ENCODE results near the gene ARGLU1.

The ARGLU1 gene

DNA sequence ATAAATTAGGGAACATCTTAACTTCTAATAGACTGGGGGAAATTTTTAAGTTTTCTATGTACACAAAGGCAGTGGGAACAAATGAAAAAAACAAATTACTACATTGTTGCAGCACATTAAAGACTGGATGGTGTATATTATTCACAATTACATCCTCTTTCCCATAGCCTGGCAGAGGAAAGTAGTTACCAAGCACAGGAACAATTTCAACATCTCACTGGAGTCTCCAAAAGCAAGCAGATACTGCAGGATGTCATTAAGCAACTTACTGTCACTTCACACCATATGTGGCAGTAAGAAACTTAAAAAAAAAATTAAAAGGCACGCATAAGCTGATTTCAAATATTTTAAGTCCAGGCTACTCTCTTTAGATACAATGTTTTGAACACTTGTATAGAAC, 26.1 kb downstream of the ARGLU1 start:
- no peak overlapping the region for H3K4me3 Mint-ChIP-seq
- no peaks in the 10 kb centered on the region for H3K9me3 Mint-ChIP-seq
- H3K27ac Mint-ChIP-seq = no peak overlapping the region
- no peaks in the 10 kb centered on the region for H3K4me1 Mint-ChIP-seq (ENCODE audit: low read depth)
- H3K36me3 Mint-ChIP-seq (ENCODE audit: low read depth) = peaks cover 11% of the 10 kb centered on the region
- peaks cover 1% of the 10 kb centered on the region for H3K27me3 Mint-ChIP-seq (ENCODE audit: low read depth)

GRCh38 chr13:106540613-106541012, 27.3 kb downstream of the ARGLU1 start:
- Mint-ChIP-seq H3K27me3 (ENCODE audit: low read depth) (peaks cover 8% of the 10 kb centered on the region), H3K4me3 (no peak overlapping the region), H3K9me3 (no peaks in the 10 kb centered on the region), H3K27ac (no peak overlapping the region), H3K36me3 (ENCODE audit: low read depth) (peaks cover 11% of the 10 kb centered on the region), H3K4me1 (ENCODE audit: low read depth) (peaks cover 3% of the 10 kb centered on the region)

DNA sequence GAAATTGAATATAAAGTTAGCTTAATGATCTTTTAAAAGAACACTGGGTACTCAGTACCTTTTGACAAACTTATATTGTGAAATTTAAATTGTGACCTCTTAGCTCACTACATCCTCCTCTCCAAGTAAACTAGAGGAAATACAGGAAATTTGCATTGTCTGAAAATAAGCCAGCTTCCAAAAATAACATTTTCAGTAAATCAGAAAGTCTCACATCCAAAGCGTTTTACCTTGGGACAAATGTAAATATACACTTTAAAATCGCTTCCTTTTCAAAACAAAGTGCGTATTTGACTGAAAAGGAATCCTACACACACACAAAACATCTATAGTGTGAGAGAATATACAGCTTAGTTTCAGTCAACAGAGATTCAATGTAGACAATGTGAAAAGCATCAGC, 30.4 kb downstream of the ARGLU1 start:
- Mint-ChIP-seq H3K27me3 (ENCODE audit: low read depth) (peaks cover 25% of the 10 kb centered on the region), H3K9me3 (no peaks in the 10 kb centered on the region), H3K4me1 (ENCODE audit: low read depth) (peaks cover 17% of the 10 kb centered on the region), H3K36me3 (ENCODE audit: low read depth) (peaks cover 11% of the 10 kb centered on the region), H3K4me3 (no peak overlapping the region), H3K27ac (no peak overlapping the region)

DNA sequence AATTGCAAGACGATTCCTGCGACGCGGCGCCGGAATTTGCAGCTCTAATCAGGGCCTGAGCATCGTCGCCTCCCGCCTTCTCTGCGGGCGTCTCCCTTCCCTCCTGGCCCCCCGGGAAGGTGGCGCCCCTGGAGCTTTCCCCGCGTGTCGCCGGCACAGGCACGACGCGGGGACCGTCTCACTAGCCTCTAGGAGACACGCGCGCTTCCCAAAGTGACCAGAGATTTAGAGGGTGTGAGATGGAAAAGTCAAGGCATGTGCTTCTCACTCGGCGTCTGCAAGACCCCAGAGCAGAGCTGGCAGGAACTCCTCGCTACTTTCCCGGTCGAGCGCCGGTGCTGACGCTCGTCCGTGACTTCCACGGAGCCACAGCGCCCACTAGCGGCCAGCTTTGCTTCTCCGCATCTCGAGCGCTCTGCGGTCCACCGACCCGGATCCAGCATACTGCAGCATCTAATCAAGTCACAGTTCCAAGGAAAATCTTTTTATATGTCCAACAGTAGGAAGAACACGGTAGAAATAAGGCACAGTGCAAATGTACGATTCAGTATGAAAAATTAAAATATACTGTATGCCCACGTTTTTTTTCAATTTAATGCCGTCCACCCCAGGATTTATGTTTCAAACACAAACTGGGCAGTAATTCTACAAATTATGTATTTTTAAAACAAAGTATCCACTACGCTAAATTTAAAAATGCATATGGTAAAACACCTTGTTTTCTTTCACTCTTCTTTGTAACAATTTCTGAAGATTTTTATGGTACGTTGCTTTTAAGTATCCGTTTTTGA, 31.5 kb downstream of the ARGLU1 start:
- H3K27ac Mint-ChIP-seq = peak overlapping the region; percentile 82
- peaks cover 36% of the 10 kb centered on the region for H3K27me3 Mint-ChIP-seq (ENCODE audit: low read depth)
- H3K9me3 Mint-ChIP-seq = no peaks in the 10 kb centered on the region
- H3K4me1 Mint-ChIP-seq (ENCODE audit: low read depth) = peaks cover 18% of the 10 kb centered on the region
- H3K4me3 Mint-ChIP-seq = peak overlapping the region; percentile 95
- peaks cover 8% of the 10 kb centered on the region for H3K36me3 Mint-ChIP-seq (ENCODE audit: low read depth)

DNA sequence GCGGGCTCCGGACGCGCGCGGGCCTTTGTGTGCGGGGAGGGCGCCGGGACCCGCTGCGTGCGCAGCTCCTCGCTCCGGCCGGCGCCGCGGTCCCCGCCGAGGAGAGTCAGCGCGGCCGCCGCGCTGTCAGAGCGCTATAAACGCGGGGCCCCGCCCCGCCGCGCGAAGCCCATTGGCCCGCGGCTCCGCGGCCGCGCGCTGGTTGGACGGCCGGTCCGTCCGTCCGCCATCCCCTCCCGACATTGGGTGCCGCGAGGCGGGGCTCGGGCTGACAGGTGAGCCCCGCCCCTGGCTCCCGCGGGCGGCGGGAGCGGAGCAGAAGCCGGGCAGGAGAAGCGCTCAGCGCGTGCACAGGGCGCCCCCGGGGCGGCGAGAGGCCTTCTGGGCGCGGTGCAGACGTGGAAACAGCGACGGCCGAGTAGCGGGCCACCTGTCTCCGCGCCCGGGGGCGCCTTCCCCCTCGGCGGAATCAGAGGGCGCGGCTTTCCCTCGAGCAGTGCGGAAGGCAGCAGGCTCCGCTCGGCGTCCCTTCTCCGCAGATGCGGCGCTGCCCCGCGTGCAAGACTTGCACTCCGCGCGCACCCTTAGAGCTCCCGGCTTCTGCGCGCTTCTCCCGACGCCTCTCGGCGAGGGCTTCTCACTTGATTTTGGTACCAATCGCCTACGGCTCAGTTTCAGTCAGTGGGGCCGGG, 32.2 kb downstream of the ARGLU1 start, which contains the start of gene EFNB2:
Gene EFNB2, minus strand, starts transcription at position 111 of the 692 bp plus-strand sequence. CDS start 698 bp downstream, outside the sequence.
- no peaks in the 10 kb centered on the region for H3K9me3 Mint-ChIP-seq
- peaks cover 2% of the 10 kb centered on the region for H3K36me3 Mint-ChIP-seq (ENCODE audit: low read depth)
- H3K4me3 Mint-ChIP-seq = peak within 1 kb of the TSS; percentile 95
- peak within 1 kb of the TSS; percentile 82 for H3K27ac Mint-ChIP-seq
- peaks cover 18% of the 10 kb centered on the region for H3K4me1 Mint-ChIP-seq (ENCODE audit: low read depth)
- H3K27me3 Mint-ChIP-seq (ENCODE audit: low read depth) = peaks cover 42% of the 10 kb centered on the region

DNA sequence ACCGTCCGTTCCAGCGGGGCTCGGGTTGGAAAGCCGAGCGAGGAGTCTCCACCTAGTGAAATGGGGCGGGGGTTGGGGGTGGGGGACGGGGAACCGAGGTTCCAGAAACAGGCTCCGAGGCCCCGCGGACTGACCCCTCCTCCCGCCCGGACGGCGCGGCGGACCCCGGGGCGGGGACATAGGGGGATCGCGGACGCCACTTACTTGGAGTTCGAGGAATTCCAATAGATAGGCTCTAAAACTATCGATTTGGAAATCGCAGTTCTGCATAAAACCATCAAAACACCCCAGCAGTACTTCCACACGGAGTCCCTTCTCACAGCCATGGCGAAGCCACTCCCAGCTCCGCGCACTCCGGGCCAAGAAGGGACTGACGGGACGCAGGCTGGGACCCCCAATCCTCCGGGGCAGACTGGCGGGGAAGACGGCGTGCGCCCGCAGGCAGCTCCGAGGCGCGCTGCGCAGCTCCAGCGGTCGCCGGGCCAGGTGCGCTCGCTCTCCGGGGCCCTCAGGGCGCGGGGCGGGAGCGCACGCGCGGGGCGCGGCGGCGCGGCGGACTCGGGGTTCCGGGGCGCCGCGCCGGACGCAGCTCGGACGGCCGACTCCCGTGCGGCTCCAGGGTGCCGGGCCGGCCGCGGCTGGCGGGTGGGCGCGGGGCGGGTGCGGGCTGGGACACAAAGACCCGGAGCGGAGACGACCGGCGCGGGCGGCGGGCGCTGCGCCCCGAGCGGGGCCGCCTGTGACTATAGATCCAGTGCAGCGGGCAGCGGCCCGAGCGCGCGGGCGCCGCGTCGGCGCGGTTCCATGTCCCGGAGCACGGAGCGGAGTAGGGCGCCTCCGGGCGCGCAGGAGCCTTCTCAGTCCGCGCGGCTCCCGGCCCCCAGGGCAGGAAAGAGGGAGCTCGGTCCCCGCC, 33.0 kb downstream of the ARGLU1 start:
- Mint-ChIP-seq H3K4me3 (peak overlapping the region; percentile 77), H3K4me1 (ENCODE audit: low read depth) (peaks cover 18% of the 10 kb centered on the region), H3K27ac (no peak overlapping the region), H3K36me3 (ENCODE audit: low read depth) (no peaks in the 10 kb centered on the region), H3K9me3 (no peaks in the 10 kb centered on the region), H3K27me3 (ENCODE audit: low read depth) (peaks cover 50% of the 10 kb centered on the region)

GRCh38 chr13:106533943-106534638, 33.8 kb downstream of the ARGLU1 start:
- Mint-ChIP-seq H3K4me3 (peak overlapping the region; percentile 46), H3K27ac (no peak overlapping the region), H3K9me3 (no peaks in the 10 kb centered on the region), H3K4me1 (ENCODE audit: low read depth) (peaks cover 18% of the 10 kb centered on the region), H3K36me3 (ENCODE audit: low read depth) (no peaks in the 10 kb centered on the region), H3K27me3 (ENCODE audit: low read depth) (peaks cover 58% of the 10 kb centered on the region)

- Mint-ChIP-seq H3K4me1 (ENCODE audit: low read depth) (peaks cover 18% of the 10 kb centered on the region), H3K27me3 (ENCODE audit: low read depth) (peaks cover 62% of the 10 kb centered on the region), H3K36me3 (ENCODE audit: low read depth) (no peaks in the 10 kb centered on the region), H3K9me3 (no peaks in the 10 kb centered on the region), H3K27ac (peak overlapping the region; percentile 65), H3K4me3 (peak overlapping the region; percentile 42)
Observed at GRCh38 chr13:106533101-106533942, 34.6 kb downstream of the ARGLU1 start.

DNA sequence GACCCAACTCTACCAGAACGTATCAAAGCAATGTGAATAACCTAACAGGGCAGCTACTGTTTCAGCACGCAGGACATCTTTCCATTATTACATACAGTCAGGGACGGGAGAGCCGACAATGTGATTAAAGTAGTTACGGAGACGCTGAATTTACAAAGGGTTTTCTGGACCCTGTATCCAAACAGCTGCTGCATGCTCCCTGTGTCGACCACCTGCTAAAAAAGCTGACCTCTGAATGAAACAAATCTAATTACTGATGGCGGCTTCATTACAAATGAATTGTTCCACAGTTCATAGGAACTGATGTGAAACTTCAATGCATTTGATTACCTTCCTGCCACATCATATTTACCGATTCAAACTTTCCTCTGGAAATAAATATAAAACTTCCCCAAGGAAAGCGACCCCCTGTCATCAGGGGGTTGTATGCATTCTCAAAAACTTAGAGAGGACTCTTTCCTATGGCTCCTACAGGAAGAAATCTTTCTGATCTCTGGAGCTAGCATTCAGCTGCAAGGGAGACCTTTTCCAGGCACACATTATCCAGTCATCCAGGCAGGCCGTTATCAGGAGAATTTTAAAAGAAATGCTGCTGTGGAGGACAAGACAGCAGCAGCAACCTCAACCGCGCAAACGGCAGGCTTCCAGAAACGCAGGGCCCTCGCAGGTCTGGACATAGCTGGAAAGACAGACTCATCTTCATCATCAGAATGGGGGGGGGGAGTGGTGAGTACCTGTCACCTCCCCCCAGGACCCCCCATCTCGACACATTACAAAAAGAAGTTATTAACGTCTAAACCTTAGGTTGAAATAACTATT, 35.6 kb downstream of the ARGLU1 start:
- Mint-ChIP-seq H3K36me3 (ENCODE audit: low read depth) (no peaks in the 10 kb centered on the region), H3K27ac (no peak overlapping the region), H3K9me3 (no peaks in the 10 kb centered on the region), H3K4me3 (peak overlapping the region; percentile 23), H3K4me1 (ENCODE audit: low read depth) (peaks cover 18% of the 10 kb centered on the region), H3K27me3 (ENCODE audit: low read depth) (peaks cover 71% of the 10 kb centered on the region)

- Mint-ChIP-seq H3K27me3 (ENCODE audit: low read depth) (peaks cover 63% of the 10 kb centered on the region), H3K36me3 (ENCODE audit: low read depth) (no peaks in the 10 kb centered on the region), H3K4me3 (no peak overlapping the region)
Observed at GRCh38 chr13:106530980-106531481, 36.9 kb downstream of the ARGLU1 start.

DNA sequence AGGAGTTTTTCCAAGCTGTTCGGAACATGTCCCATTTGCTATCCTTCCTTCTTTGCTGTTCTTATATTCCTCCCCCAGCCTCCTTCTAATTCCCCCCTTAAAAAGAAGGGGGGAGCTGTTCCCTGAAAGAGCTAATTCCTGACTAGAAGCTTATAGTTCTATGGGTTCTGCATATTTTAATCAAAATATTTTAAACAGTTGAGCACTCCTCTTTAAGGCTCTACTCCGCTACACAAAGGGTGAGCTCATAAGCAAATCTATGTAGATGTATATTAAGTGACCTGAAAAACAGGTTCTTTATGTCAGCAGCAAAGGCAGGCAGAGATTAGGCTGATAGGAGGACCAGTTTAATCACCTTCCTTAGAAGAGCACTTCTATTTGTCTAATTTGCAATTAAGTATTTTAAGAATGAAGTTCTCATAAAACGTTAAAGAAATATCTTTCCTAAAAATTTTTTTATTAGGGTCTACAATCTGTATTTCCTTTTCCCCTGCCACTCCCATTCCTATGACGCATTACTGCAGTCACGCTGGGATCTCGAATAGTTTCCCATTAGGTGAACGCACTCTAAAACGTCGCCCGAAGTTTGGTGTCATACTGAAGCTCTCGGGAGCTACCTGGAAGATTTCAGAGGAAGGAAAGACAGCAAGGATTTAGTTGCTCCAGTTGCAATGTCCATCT, 37.6 kb downstream of the ARGLU1 start:
- H3K27me3 Mint-ChIP-seq (ENCODE audit: low read depth) = peaks cover 63% of the 10 kb centered on the region

More at GRCh38 chr13:106530980-106531481, 36.9 kb downstream of the ARGLU1 start:
- no peaks in the 10 kb centered on the region for H3K9me3 Mint-ChIP-seq
- no peak overlapping the region for H3K27ac Mint-ChIP-seq
- peaks cover 15% of the 10 kb centered on the region for H3K4me1 Mint-ChIP-seq (ENCODE audit: low read depth)

More for the DNA sequence above, 37.6 kb downstream of the ARGLU1 start:
- no peak overlapping the region for H3K27ac Mint-ChIP-seq
- no peak overlapping the region for H3K4me3 Mint-ChIP-seq
- no peaks in the 10 kb centered on the region for H3K9me3 Mint-ChIP-seq
- H3K36me3 Mint-ChIP-seq (ENCODE audit: low read depth) = no peaks in the 10 kb centered on the region
- H3K4me1 Mint-ChIP-seq (ENCODE audit: low read depth) = peaks cover 15% of the 10 kb centered on the region
